ENCODE results near the gene HKDC1.

- TF ChIP-seq POLR2A (IDR thresholded peaks at IDR 0.05; ENCODE audit: low read depth), result no peak
- no peak for TF ChIP-seq POLR2AphosphoS5 (IDR thresholded peaks at IDR 0.05)
- no peak for TF ChIP-seq CTCF (IDR thresholded peaks at IDR 0.05)
Observed at GRCh38 chr10:69276503-69276902, 56.4 kb downstream of the HKDC1 start.

All from esophagus muscularis mucosa (tissue), 3 donors.